AG10803 (cell line): ENCODE results near the gene TRPC4.
A peak's percentile ranks its signal among the peaks of the same experiment; 100 is the strongest.

Experiments used
- DNase-seq: peaks from one replicate; pipeline ENCODE4 v3.0.0; 2010; ENCODE audit warnings: low read depth
- H3K4me3 ChIP-seq: 2 replicates; pipeline ENCODE4 v1.5.1; 2011; ENCODE audit warnings: mild to moderate bottlenecking, low read length, control low read depth
- TF ChIP-seq, protein P1 (sequence below): conservative IDR thresholded peaks from 2 replicates; pipeline ENCODE4 v1.5.1; 2011; ENCODE audit warnings: mild to moderate bottlenecking, low read length, control low read depth, inconsistent platforms

TRPC4 gene

DNA sequence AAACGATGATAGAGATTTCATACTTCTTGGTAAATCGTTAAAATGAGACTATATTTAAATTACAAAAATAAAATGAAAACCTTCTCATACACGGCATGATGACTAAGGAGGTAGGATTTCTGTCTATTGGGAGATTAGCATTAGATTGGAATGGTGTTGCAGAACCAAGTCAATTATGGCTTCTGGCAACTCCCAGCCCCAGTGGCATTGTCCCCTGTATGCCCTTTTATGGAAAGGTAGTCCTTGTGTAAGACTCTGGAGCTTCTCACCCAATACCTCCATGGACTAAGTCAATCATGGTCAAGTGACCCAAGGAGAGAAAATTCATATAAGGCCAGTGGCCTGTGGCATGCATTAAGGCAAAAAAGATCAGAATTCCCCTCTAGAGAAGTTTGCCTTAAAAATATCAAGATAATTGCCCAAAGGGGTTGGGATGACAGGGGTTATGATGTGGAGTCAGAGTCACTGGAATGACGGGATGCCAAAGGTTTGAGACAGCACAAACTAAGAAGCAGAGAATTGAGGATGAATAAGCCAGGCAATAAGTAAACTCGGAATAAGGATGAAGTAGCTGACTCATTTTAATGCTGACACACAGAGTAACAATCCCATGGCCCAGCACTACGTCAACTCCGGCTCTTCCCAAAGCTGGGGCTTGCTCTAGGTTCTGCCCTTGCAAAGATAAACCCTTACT, 213.2 kb downstream of the TRPC4 start:
- TF ChIP-seq, protein P1, sequence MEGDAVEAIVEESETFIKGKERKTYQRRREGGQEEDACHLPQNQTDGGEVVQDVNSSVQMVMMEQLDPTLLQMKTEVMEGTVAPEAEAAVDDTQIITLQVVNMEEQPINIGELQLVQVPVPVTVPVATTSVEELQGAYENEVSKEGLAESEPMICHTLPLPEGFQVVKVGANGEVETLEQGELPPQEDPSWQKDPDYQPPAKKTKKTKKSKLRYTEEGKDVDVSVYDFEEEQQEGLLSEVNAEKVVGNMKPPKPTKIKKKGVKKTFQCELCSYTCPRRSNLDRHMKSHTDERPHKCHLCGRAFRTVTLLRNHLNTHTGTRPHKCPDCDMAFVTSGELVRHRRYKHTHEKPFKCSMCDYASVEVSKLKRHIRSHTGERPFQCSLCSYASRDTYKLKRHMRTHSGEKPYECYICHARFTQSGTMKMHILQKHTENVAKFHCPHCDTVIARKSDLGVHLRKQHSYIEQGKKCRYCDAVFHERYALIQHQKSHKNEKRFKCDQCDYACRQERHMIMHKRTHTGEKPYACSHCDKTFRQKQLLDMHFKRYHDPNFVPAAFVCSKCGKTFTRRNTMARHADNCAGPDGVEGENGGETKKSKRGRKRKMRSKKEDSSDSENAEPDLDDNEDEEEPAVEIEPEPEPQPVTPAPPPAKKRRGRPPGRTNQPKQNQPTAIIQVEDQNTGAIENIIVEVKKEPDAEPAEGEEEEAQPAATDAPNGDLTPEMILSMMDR: no peak
- H3K4me3 ChIP-seq: no peak overlapping the region
- peak; percentile 95 for DNase-seq

GRCh38 chr13:37652596-37652995, 217.0 kb downstream of the TRPC4 start:
- TF ChIP-seq, protein P1: no peak
- DNase-seq: no peak
- no peak overlapping the region for H3K4me3 ChIP-seq

DNA sequence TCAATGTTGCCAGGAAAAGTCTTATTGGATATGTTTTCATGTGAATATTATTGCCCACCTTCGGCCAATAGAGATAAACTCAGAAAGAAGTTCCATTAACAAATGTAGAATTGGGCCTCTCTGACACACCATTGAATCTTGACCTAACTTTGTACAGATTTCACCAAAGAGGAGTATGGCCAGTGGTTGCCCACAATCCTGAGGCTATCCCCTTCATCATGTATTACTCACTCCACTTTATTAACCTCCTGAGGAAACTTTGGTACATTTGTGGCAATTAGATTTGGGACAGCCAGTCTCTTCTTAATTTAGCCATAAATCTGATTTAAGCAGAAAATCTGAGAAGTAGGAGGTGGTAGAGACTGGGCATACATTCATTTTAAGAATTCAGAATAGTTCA, 217.7 kb downstream of the TRPC4 start:
- DNase-seq: no peak
- TF ChIP-seq, protein P1: no peak
- no peak overlapping the region for H3K4me3 ChIP-seq

DNA sequence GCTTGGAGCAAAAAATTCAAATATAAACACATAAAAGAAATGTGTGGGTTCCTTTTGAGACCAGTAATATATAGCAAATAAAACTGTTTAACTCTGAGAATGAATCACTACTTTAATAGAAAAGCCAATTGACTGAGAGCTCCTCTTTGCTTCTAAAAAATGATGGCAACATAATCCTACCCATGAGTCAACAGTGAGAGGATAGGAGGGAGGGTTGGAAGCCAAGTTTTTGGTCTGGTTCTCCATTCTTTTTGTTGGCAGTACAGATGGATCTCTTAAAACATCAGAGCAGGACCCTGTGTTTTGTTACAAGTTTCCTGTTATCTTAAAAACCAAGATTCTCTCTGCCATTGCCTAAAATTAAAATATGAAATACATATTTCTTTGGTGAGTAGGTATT, 221.0 kb downstream of the TRPC4 start:
- TF ChIP-seq, protein P1: no peak
- DNase-seq: peak; percentile 56
- no peak overlapping the region for H3K4me3 ChIP-seq

DNA sequence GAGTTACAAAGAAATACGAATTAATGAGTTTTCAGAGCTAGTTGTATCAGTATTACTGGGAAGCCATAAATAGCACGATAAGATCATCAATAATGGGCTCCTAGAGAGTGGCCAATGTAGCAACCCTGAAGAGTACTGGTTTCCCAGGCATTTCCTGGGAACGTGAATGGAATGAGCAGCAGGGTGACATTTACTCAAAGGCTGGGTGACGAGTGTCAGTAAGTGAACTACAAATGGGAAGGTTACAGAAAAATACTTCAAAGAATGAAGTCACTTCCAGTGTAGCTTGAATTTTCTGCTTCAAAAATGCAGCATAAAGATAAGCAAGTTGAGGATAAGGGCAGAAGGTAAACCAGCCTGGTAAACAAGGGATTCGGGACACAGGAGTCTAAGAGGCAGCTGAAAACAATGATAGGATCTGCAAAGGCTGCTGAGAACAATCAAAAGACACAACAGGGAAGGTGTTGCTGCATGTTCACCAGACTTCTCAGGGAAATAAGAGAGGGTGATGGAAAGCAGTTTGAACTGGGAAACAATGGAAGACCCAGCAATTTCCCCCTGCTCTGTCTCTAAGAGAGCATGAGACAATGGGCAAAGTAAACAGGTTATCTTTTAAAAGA, 222.4 kb downstream of the TRPC4 start:
- TF ChIP-seq, protein P1: no peak
- no peak overlapping the region for H3K4me3 ChIP-seq
- no peak for DNase-seq

- no peak overlapping the region for H3K4me3 ChIP-seq
- no peak for DNase-seq
- TF ChIP-seq, protein P1: no peak
Measured at GRCh38 chr13:37646531-37646930, 223.0 kb downstream of the TRPC4 start.

- no peak for DNase-seq
- TF ChIP-seq, protein P1: no peak
- no peak overlapping the region for H3K4me3 ChIP-seq
Measured at GRCh38 chr13:37645181-37645740, 224.3 kb downstream of the TRPC4 start.
